HEK293 (cell line): ENCODE measurements around the gene INPP5D.
A peak's percentile ranks its signal among the peaks of the same experiment; 100 is the strongest.

Experiments
- CTCF ChIA-PET: fragments of 350-600 bp; formaldehyde crosslinking; extraction: SDS; loops from one replicate; lab custom pipeline; 2021; ENCODE audit warnings: antibody characterized with exemption; lab: Yijun Ruan, JAX
- POLR2A ChIA-PET: fragments of 300-600 bp; formaldehyde crosslinking; extraction: SDS; loops from one replicate; lab custom pipeline; 2020; ENCODE audit warnings: antibody characterized with exemption, inconsistent platforms; lab: Yijun Ruan, JAX
- H3K27ac ChIP-seq: fragments of 200-500 bp; sonication (Bioruptor generic); 2 replicates; pipeline ENCODE4 v1.5.1; 2014; ENCODE audit warnings: low read depth, low read length, control low read depth, inconsistent platforms; ENCODE audit errors: extremely low read depth
- H3K36me3 ChIP-seq, 2 experiments: fragments of 200-500 bp in 1 of 2; sonication (Bioruptor generic) in 1 of 2; 1 replicate in 1 of 2; 2 replicates in 1 of 2; pipeline ENCODE4 v1.5.1; 2014 to 2017; ENCODE audit warnings: inconsistent platforms in 2 of 2, low read length in 2 of 2; ENCODE audit not compliant: control insufficient read depth in 2 of 2, insufficient read depth in 1 of 2
- H3K4me1 ChIP-seq: fragments of 200-500 bp; sonication (Bioruptor generic); 2 replicates; pipeline ENCODE4 v1.5.1; 2014; ENCODE audit warnings: mild to moderate bottlenecking, low read length, inconsistent platforms; ENCODE audit not compliant: control insufficient read depth, insufficient read depth
- H3K4me3 ChIP-seq: 2 replicates; pipeline ENCODE4 v1.5.1; 2011; ENCODE audit warnings: low read depth, mild to moderate bottlenecking, control low read depth, low read length, moderate library complexity
- H3K9me3 ChIP-seq: fragments of 200-500 bp; sonication (Bioruptor generic); 2 replicates; pipeline ENCODE4 v1.5.1; 2014; ENCODE audit warnings: low read depth, low read length, inconsistent platforms; ENCODE audit not compliant: control insufficient read depth, insufficient read depth
- HOXD13 ChIP-seq: sonication (generic); formaldehyde crosslinking; IDR thresholded peaks from 2 replicates; pipeline ENCODE4 v1.8.0; 2022; ENCODE audit warnings: missing genetic modification reagents, borderline replicate concordance
- SALL2 ChIP-seq: fragments of 450-650 bp; formaldehyde crosslinking; IDR thresholded peaks from 2 replicates; pipeline ENCODE4 v1.5.0; 2017; ENCODE audit warnings: missing biosample characterization, mild to moderate bottlenecking, missing genetic modification characterization, borderline replicate concordance
- ZFHX2 ChIP-seq: fragments of 450-650 bp; formaldehyde crosslinking; conservative IDR thresholded peaks from 2 replicates; pipeline ENCODE4 v1.5.1; 2016; ENCODE audit warnings: missing biosample characterization, missing genetic modification characterization
- ZNF223 ChIP-seq: fragments of 450-650 bp; formaldehyde crosslinking; IDR thresholded peaks from 2 replicates; pipeline ENCODE4 v1.5.1; 2016; ENCODE audit warnings: missing biosample characterization, missing genetic modification characterization
- ZNF274 ChIP-seq, 2 experiments: fragments of 200-500 bp in 1 of 2; fragments of 450-650 bp in 1 of 2; sonication (Bioruptor generic) in 1 of 2; formaldehyde crosslinking in 1 of 2; IDR thresholded peaks; 2 replicates each; pipeline versions ENCODE4 v1.5.1 to v1.6.1; 2014 to 2016; ENCODE audit warnings: borderline replicate concordance in 1 of 2, inconsistent platforms in 1 of 2, low read length in 1 of 2, missing biosample characterization in 1 of 2, missing genetic modification characterization in 1 of 2
- ZNF324 ChIP-seq: fragments of 450-650 bp; formaldehyde crosslinking; IDR thresholded peaks from 2 replicates; pipeline ENCODE4 v1.5.1; 2016; ENCODE audit warnings: missing biosample characterization, missing genetic modification characterization
- ZNF629 ChIP-seq: fragments of 450-650 bp; formaldehyde crosslinking; IDR thresholded peaks from 2 replicates; pipeline ENCODE4 v1.5.1; 2017; ENCODE audit warnings: missing biosample characterization, missing genetic modification characterization
- TF ChIP-seq, protein P1 (sequence below): sonication (generic); formaldehyde crosslinking; IDR thresholded peaks from 2 replicates; pipeline ENCODE4 v1.8.1; 2022; ENCODE audit warnings: mild to moderate bottlenecking, moderate library complexity, missing genetic modification reagents
- TF ChIP-seq, protein P2 (sequence below): fragments of 450-650 bp; formaldehyde crosslinking; IDR thresholded peaks from 2 replicates; pipeline ENCODE4 v1.5.1; 2016; ENCODE audit warnings: missing biosample characterization, missing genetic modification characterization
- TF ChIP-seq, protein P3 (sequence below): fragments of 450-650 bp; formaldehyde crosslinking; IDR thresholded peaks from 2 replicates; pipeline ENCODE4 v1.5.1; 2016; ENCODE audit warnings: missing biosample characterization, missing genetic modification characterization
- TF ChIP-seq, protein P4 (sequence below): fragments of 450-650 bp; formaldehyde crosslinking; IDR thresholded peaks from 2 replicates; pipeline ENCODE4 v1.5.1; 2017; ENCODE audit warnings: missing biosample characterization, missing genetic modification characterization
- TF ChIP-seq, protein P5 (sequence below): IDR thresholded peaks from 2 replicates; pipeline ENCODE4 v1.6.1; 2011; ENCODE audit warnings: mild to moderate bottlenecking, low read depth, low read length, borderline replicate concordance
- TF ChIP-seq, protein P6 (sequence below): fragments of 450-650 bp; formaldehyde crosslinking; IDR thresholded peaks from 2 replicates; pipeline ENCODE4 v1.5.1; 2016; ENCODE audit warnings: missing biosample characterization, missing genetic modification characterization
- TF ChIP-seq, protein P7 (sequence below): fragments of 450-650 bp; formaldehyde crosslinking; IDR thresholded peaks from 2 replicates; pipeline ENCODE4 v1.5.1; 2016; ENCODE audit warnings: missing biosample characterization, missing genetic modification characterization

INPP5D gene

DNA sequence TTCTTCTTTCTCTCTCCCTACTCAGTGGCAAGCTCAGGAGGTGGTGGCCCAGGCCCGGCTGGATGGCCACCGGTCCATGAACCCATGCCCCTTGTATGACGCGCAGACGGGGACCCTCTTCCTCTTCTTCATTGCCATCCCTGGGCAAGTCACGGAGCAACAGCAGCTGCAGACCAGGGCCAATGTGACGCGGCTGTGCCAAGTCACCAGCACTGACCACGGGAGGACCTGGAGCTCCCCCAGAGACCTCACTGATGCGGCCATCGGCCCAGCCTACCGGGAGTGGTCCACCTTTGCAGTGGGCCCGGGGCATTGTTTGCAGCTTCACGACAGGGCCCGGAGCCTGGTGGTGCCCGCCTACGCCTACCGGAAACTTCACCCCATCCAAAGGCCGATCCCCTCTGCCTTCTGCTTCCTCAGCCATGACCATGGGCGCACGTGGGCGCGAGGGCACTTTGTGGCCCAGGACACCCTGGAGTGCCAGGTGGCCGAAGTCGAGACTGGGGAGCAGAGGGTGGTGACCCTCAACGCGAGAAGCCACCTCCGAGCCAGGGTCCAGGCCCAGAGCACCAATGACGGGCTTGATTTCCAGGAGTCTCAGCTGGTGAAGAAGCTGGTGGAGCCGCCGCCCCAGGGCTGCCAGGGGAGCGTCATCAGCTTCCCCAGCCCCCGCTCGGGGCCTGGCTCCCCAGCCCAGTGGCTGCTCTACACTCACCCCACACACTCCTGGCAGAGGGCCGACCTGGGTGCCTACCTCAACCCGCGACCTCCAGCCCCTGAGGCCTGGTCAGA is 25.9 kb upstream of the INPP5D start:
- no peaks in the 10 kb centered on the region for H3K4me1 ChIP-seq
- H3K4me3 ChIP-seq, result no peak overlapping the region
- no peak overlapping the region for H3K27ac ChIP-seq
- H3K36me3 ChIP-seq, result no peaks in the 10 kb centered on the region
- CTCF ChIA-PET, result interaction anchor here (0.5 to 2.2 kb wide), 5 partner anchors 19 to 225 kb away, joined by 3 to 8 read pairs (median 3); no protein-coding TSS in a partner anchor
- H3K9me3 ChIP-seq, result no peaks in the 10 kb centered on the region
- TF ChIP-seq ZFHX2 (tag by site-specific recombination) (no peak), HOXD13 (no peak)
- TF ChIP-seq, protein P1, sequence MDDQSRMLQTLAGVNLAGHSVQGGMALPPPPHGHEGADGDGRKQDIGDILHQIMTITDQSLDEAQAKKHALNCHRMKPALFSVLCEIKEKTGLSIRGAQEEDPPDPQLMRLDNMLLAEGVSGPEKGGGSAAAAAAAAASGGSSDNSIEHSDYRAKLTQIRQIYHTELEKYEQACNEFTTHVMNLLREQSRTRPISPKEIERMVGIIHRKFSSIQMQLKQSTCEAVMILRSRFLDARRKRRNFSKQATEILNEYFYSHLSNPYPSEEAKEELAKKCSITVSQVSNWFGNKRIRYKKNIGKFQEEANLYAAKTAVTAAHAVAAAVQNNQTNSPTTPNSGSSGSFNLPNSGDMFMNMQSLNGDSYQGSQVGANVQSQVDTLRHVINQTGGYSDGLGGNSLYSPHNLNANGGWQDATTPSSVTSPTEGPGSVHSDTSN (CRISPR knock-in tag), result no peak
- TF ChIP-seq, all 188 proteins: peak for 0
- POLR2A ChIA-PET, result no interaction called here

DNA sequence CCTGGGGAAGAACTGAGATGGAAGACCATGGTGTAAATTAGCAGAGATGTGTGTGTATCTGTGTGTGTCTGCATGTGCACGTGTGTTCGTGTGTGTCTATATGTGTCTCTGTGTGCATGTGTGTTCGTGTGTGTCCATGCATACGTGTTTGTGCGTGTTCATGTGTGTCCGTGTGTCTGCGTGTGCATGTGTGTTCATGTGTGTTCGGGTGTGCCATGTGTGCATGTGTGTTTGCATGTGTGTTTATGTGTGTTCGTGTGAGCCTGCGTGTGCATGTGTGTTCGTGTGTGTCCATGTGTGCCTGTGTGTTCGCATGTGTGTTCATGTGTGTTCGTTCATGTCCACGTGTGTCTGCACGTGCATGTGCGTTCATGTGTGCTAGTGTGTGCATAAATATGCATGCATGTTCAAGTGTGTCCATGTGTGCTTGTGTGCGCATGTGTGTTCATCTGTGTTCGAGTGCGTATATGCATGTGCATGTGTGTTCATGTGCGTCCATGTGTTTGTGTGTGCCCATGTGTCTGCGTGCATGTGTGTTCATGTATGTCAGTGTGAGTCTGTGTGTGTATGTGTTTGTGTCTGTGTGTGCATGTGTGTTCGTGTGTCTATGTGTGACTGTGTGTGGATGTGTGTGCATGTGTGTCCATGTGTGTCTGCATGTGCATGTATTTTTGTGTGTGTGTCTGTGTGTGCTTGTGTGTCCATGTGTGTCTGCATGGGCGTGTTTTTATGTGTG is 24.5 kb upstream of the INPP5D start:
- Histone ChIP-seq H3K4me3 (no peak overlapping the region), H3K27ac (no peak overlapping the region), H3K9me3 (no peaks in the 10 kb centered on the region), H3K36me3 (no peaks in the 10 kb centered on the region), H3K4me1 (no peaks in the 10 kb centered on the region)
- CTCF ChIA-PET, result no interaction called here
- POLR2A ChIA-PET, result no interaction called here
- TF ChIP-seq ZNF223 (no peak), SALL2 (tag by site-specific recombination) (no peak), ZNF274 (IDR thresholded peaks at IDR 0.05; ENCODE audit: low read length) (no peak), ZNF274 (tag by site-specific recombination; IDR thresholded peaks at IDR 0.05; ENCODE audit: borderline replicate concordance) (no peak), ZNF324 (tag by site-specific recombination) (no peak), ZNF629 (no peak)
- TF ChIP-seq, protein P2, sequence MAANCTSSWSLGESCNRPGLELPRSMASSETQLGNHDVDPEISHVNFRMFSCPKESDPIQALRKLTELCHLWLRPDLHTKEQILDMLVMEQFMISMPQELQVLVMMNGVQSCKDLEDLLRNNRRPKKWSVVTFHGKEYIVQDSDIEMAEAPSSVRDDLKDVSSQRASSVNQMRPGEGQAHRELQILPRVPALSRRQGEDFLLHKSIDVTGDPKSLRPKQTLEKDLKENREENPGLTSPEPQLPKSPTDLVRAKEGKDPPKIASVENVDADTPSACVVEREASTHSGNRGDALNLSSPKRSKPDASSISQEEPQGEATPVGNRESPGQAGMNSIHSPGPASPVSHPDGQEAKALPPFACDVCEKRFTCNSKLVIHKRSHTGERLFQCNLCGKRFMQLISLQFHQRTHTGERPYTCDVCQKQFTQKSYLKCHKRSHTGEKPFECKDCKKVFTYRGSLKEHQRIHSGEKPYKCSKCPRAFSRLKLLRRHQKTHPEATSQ (tag by site-specific recombination), result 0 out of 2 replicates have a peak, but pooled peaks have one; percentile 17
- TF ChIP-seq, protein P3, sequence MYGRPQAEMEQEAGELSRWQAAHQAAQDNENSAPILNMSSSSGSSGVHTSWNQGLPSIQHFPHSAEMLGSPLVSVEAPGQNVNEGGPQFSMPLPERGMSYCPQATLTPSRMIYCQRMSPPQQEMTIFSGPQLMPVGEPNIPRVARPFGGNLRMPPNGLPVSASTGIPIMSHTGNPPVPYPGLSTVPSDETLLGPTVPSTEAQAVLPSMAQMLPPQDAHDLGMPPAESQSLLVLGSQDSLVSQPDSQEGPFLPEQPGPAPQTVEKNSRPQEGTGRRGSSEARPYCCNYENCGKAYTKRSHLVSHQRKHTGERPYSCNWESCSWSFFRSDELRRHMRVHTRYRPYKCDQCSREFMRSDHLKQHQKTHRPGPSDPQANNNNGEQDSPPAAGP (tag by site-specific recombination), result no peak
- TF ChIP-seq, protein P4, sequence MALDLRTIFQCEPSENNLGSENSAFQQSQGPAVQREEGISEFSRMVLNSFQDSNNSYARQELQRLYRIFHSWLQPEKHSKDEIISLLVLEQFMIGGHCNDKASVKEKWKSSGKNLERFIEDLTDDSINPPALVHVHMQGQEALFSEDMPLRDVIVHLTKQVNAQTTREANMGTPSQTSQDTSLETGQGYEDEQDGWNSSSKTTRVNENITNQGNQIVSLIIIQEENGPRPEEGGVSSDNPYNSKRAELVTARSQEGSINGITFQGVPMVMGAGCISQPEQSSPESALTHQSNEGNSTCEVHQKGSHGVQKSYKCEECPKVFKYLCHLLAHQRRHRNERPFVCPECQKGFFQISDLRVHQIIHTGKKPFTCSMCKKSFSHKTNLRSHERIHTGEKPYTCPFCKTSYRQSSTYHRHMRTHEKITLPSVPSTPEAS, result peak; percentile 61; the same call in 1 of the 2 replicates
- TF ChIP-seq, protein P5, sequence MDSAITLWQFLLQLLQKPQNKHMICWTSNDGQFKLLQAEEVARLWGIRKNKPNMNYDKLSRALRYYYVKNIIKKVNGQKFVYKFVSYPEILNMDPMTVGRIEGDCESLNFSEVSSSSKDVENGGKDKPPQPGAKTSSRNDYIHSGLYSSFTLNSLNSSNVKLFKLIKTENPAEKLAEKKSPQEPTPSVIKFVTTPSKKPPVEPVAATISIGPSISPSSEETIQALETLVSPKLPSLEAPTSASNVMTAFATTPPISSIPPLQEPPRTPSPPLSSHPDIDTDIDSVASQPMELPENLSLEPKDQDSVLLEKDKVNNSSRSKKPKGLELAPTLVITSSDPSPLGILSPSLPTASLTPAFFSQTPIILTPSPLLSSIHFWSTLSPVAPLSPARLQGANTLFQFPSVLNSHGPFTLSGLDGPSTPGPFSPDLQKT, result no peak
- TF ChIP-seq, protein P6, sequence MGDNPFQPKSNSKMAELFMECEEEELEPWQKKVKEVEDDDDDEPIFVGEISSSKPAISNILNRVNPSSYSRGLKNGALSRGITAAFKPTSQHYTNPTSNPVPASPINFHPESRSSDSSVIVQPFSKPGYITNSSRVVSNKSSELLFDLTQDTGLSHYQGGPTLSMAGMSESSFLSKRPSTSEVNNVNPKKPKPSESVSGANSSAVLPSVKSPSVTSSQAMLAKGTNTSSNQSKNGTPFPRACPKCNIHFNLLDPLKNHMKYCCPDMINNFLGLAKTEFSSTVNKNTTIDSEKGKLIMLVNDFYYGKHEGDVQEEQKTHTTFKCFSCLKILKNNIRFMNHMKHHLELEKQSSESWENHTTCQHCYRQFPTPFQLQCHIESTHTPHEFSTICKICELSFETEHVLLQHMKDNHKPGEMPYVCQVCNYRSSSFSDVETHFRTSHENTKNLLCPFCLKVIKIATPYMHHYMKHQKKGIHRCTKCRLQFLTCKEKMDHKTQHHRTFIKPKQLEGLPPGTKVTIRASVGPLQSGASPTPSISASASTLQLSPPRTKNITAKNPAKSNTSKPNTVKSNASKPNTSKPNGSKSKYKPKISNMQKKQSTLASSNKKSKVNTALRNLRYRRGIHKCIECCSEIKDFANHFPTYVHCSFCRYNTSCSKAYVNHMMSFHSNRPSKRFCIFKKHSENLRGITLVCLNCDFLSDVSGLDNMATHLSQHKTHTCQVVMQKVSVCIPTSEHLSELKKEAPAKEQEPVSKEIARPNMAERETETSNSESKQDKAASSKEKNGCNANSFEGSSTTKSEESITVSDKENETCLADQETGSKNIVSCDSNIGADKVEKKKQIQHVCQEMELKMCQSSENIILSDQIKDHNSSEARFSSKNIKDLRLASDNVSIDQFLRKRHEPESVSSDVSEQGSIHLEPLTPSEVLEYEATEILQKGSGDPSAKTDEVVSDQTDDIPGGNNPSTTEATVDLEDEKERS, result no peak
- TF ChIP-seq, protein P7, sequence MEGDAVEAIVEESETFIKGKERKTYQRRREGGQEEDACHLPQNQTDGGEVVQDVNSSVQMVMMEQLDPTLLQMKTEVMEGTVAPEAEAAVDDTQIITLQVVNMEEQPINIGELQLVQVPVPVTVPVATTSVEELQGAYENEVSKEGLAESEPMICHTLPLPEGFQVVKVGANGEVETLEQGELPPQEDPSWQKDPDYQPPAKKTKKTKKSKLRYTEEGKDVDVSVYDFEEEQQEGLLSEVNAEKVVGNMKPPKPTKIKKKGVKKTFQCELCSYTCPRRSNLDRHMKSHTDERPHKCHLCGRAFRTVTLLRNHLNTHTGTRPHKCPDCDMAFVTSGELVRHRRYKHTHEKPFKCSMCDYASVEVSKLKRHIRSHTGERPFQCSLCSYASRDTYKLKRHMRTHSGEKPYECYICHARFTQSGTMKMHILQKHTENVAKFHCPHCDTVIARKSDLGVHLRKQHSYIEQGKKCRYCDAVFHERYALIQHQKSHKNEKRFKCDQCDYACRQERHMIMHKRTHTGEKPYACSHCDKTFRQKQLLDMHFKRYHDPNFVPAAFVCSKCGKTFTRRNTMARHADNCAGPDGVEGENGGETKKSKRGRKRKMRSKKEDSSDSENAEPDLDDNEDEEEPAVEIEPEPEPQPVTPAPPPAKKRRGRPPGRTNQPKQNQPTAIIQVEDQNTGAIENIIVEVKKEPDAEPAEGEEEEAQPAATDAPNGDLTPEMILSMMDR (tag by site-specific recombination), result no peak
